Cardiac muscle cell (in vitro differentiated cells and primary cell): ENCODE data around the gene CCSER1. TPM values are rescaled to one million over a fixed set of nuclear protein-coding genes. Genes with fewer than 3 reads are reported as not detected.
"Not testable (repeated sequence)": the region's sequence is repeated elsewhere in the genome, so short reads cannot be mapped to it uniquely, and the experiment has no call there.

Experiments used
- DNase-seq, 2 donors: peaks; one replicate each; pipeline versions ENCODE4 v3.0.0 to v3.0.0-alpha.2; 2010 to 2017; ENCODE audit warnings: low read depth in 1 of 2, low spot score in 1 of 2
- H3K27ac ChIP-seq: fragments of 200-600 bp; sonication (generic); 2 replicates; pipeline ENCODE4 v1.5.1; 2016
- H3K27me3 ChIP-seq: fragments of 200-600 bp; sonication (generic); 2 replicates; pipeline ENCODE4 v1.6.0; 2016; ENCODE audit warnings: control low read depth
- H3K36me3 ChIP-seq: fragments of 200-600 bp; sonication (generic); 2 replicates; pipeline ENCODE4 v1.5.1; 2016; ENCODE audit warnings: control low read depth
- H3K4me1 ChIP-seq: fragments of 200-600 bp; sonication (generic); 2 replicates; pipeline ENCODE4 v1.8.1; 2017; ENCODE audit warnings: low read depth, mild to moderate bottlenecking, mixed run types
- H3K4me3 ChIP-seq: fragments of 200-600 bp; sonication (generic); 2 replicates; pipeline ENCODE4 v1.5.1; 2016; ENCODE audit warnings: mild to moderate bottlenecking
- H3K9me3 ChIP-seq: fragments of 200-600 bp; sonication (generic); 2 replicates; pipeline ENCODE4 v1.5.1; 2017; ENCODE audit warnings: low read depth, mild to moderate bottlenecking, control low read depth
- CTCF ChIP-seq: IDR thresholded peaks from 2 replicates; pipeline ENCODE4 v1.5.1; 2012; ENCODE audit warnings: low read depth, mild to moderate bottlenecking, low read length
- polyA plus RNA-seq: library from polyadenylated mRNA; unstranded; fragments of >200 nt; fragmentation: Nextera tagmentation; extraction: Ambion mirVana; gene quantifications from 2 replicates; pipeline ENCODE4 v1.2.1, GENCODE V29; 2016
- total RNA-seq: library from RNA; depleted of rRNA; stranded (reverse); fragments of >200 nt; gene quantifications from 2 replicates; pipeline ENCODE4 v1.2.3, GENCODE V29; 2016

CCSER1 gene
- total and polyA plus RNA-seq, 2 experiments from 2014 or later, result 0.77 to 3.6 TPM

GRCh38 chr4:91345632-91346031 is 1218.4 kb downstream of the CCSER1 start:
- H3K4me3 ChIP-seq, result no peak overlapping the region
- H3K36me3 ChIP-seq, result no peaks in the 10 kb centered on the region
- no peaks in the 10 kb centered on the region for H3K4me1 ChIP-seq
- DNase-seq, result no peak
- no peak for TF ChIP-seq CTCF
- H3K9me3 ChIP-seq, result no peaks in the 10 kb centered on the region
- no peaks in the 10 kb centered on the region for H3K27me3 ChIP-seq
- H3K27ac ChIP-seq, result no peak overlapping the region

- H3K27ac ChIP-seq, H3K36me3 ChIP-seq, H3K27me3 ChIP-seq, H3K4me3 ChIP-seq, DNase-seq, H3K4me1 ChIP-seq, H3K9me3 ChIP-seq: not testable (repeated sequence)
Observed at GRCh38 chr4:91356496-91356895, 1229.3 kb downstream of the CCSER1 start.

GRCh38 chr4:91358016-91358415 is 1230.8 kb downstream of the CCSER1 start:
- DNase-seq, H3K9me3 ChIP-seq, H3K4me3 ChIP-seq, H3K36me3 ChIP-seq, H3K4me1 ChIP-seq, H3K27ac ChIP-seq, H3K27me3 ChIP-seq: not testable (repeated sequence)

GRCh38 chr4:91358621-91359020 is 1231.4 kb downstream of the CCSER1 start:
- DNase-seq, H3K4me1 ChIP-seq, H3K27me3 ChIP-seq: not testable (repeated sequence)

GRCh38 chr4:91359041-91360031 is 1232.1 kb downstream of the CCSER1 start:
- no peak for TF ChIP-seq CTCF

More at GRCh38 chr4:91358621-91359020, 1231.4 kb downstream of the CCSER1 start:
- not testable (repeated sequence) for H3K4me3 ChIP-seq, H3K9me3 ChIP-seq, H3K27ac ChIP-seq, H3K36me3 ChIP-seq

GRCh38 chr4:91362125-91362524 is 1234.9 kb downstream of the CCSER1 start:
- Histone ChIP-seq H3K36me3 (no peaks in the 10 kb centered on the region), H3K9me3 (no peaks in the 10 kb centered on the region), H3K4me3 (no peak overlapping the region), H3K4me1 (no peaks in the 10 kb centered on the region), H3K27me3 (no peaks in the 10 kb centered on the region), H3K27ac (no peak overlapping the region)
- no peak for TF ChIP-seq CTCF
- no peak for DNase-seq

More at GRCh38 chr4:91359041-91360031, 1232.1 kb downstream of the CCSER1 start:
- H3K27ac ChIP-seq, result no peak overlapping the region
- no peak for DNase-seq
- H3K4me3 ChIP-seq, result no peak overlapping the region
- no peaks in the 10 kb centered on the region for H3K27me3 ChIP-seq
- no peaks in the 10 kb centered on the region for H3K36me3 ChIP-seq
- no peaks in the 10 kb centered on the region for H3K4me1 ChIP-seq
- H3K9me3 ChIP-seq, result no peaks in the 10 kb centered on the region

- Histone ChIP-seq H3K36me3 (no peaks in the 10 kb centered on the region), H3K27me3 (no peaks in the 10 kb centered on the region), H3K9me3 (no peaks in the 10 kb centered on the region), H3K4me3 (no peak overlapping the region), H3K27ac (no peak overlapping the region), H3K4me1 (no peaks in the 10 kb centered on the region)
- no peak for TF ChIP-seq CTCF
- DNase-seq, result no peak
Observed at GRCh38 chr4:91366554-91366953, 1239.4 kb downstream of the CCSER1 start.
